AG09309 (cell line): Measurements from ENCODE around the gene NWD2.

Experiments used
- DNase-seq: peaks from one replicate; pipeline ENCODE4 v3.0.0-alpha.2; 2010; ENCODE audit warnings: low read depth
- H3K4me3 ChIP-seq: 2 replicates; pipeline ENCODE4 v1.5.1; 2011; ENCODE audit warnings: mild to moderate bottlenecking, low read depth, low read length, moderate library complexity; ENCODE audit not compliant: control insufficient read depth
- TF ChIP-seq, protein P1 (sequence below): IDR thresholded peaks from 2 replicates; pipeline ENCODE4 v1.5.1; 2011; ENCODE audit warnings: mild to moderate bottlenecking, low read depth, low read length, inconsistent platforms; ENCODE audit not compliant: insufficient read depth, control insufficient read depth; ENCODE audit errors: missing control alignments

The NWD2 gene

DNA sequence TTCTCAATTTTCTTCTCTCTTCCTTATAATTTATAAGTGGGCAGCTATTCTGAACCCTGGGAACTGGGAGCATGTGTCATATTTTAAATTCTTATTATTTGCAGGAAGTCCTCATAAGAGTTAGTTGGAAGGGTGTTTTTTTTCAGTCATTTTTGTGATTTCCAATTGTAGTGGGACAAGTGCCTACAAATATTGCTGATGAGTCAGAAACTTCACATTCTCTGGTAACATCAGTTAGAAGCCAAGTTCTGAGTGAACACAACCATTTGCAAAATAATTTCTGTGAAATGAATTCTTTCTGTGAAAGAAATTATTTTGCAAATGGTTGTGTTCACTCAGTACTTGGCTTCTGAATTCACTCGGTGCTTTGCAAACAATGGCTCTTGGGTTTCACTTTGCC is 20.8 kb upstream of the NWD2 start:
- no peak for DNase-seq
- no peak overlapping the region for H3K4me3 ChIP-seq
- TF ChIP-seq, protein P1, sequence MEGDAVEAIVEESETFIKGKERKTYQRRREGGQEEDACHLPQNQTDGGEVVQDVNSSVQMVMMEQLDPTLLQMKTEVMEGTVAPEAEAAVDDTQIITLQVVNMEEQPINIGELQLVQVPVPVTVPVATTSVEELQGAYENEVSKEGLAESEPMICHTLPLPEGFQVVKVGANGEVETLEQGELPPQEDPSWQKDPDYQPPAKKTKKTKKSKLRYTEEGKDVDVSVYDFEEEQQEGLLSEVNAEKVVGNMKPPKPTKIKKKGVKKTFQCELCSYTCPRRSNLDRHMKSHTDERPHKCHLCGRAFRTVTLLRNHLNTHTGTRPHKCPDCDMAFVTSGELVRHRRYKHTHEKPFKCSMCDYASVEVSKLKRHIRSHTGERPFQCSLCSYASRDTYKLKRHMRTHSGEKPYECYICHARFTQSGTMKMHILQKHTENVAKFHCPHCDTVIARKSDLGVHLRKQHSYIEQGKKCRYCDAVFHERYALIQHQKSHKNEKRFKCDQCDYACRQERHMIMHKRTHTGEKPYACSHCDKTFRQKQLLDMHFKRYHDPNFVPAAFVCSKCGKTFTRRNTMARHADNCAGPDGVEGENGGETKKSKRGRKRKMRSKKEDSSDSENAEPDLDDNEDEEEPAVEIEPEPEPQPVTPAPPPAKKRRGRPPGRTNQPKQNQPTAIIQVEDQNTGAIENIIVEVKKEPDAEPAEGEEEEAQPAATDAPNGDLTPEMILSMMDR: no peak

DNA sequence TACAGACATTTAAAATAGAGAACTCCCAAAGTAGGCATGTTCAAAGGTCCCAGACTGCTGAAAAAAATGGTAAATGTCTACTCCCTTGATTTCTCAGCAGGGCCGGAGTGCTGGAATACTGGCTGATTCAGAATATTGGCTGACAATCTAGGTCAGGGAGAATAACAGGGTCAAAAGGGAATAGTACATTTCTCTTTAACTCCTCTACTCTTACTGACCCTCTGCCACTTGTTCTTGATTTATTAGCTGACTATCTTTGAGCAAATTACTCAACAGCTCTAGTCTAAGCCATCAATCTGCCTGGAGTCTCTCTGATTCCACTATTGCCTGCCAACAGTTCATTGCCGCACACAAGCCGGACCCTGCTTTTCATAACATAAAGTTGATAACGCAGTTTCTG is 19.7 kb upstream of the NWD2 start:
- DNase-seq: no peak
- H3K4me3 ChIP-seq: no peak overlapping the region
- TF ChIP-seq, protein P1: no peak

DNA sequence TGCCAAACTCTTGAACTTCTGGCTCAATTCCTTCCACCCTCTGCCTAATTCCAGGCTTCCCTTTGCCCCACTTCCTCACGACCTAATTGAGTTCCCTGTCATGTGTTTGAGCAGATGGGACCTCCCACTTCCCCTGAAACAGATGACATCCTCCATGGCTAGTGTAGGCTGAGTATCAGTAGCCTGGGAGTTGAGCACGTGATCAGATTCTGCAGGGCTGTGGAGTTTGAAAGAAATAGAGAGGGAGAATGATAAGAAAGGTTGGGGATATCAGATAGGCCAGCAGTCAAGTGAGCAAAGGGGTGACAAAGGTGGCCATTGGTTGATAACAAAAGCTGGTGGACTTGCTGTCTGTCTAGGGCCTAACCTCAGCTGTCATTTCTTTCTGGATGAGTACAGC is 18.8 kb upstream of the NWD2 start:
- TF ChIP-seq, protein P1: no peak
- DNase-seq: no peak
- H3K4me3 ChIP-seq: no peak overlapping the region

DNA sequence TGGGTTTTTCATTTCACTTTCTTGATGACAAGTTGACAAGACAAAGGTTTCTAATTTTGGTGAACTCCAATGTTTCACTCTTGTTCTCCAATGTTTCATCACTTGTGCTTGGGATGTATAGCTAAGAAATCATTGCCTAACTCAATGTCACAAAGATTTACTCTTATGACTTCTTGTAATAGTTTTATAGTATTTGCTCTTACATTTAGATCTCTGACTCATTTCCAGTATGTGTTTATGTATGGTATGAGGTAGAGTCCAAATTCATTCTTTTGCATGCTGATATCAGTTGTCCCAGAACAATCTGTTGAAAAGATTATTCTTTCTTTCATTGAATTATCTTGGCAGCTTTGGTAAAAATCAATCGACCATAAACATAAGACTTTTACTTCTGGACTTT is 12.2 kb upstream of the NWD2 start:
- TF ChIP-seq, protein P1: no peak
- no peak overlapping the region for H3K4me3 ChIP-seq
- no peak for DNase-seq

DNA sequence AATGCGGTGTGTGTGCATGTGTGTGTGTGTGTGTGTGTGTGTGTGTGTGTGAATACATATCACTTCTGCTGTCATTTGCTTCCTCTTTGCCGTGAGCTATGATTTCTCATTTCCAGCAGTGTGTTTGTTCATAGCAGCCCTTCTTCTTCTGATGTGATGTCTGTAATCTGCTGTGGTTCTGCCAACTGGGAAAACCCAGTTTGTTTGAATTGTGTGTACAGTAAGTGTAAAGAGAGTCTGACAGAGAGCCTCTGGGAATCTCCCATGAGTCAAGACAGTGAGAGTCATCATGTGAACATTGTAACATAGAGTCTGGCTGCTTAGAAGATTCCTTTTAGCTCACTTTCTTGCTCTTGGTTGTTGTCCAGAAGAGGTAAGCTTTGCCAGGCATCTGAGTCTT is 8.4 kb upstream of the NWD2 start:
- TF ChIP-seq, protein P1: no peak
- no peak for DNase-seq
- no peak overlapping the region for H3K4me3 ChIP-seq

DNA sequence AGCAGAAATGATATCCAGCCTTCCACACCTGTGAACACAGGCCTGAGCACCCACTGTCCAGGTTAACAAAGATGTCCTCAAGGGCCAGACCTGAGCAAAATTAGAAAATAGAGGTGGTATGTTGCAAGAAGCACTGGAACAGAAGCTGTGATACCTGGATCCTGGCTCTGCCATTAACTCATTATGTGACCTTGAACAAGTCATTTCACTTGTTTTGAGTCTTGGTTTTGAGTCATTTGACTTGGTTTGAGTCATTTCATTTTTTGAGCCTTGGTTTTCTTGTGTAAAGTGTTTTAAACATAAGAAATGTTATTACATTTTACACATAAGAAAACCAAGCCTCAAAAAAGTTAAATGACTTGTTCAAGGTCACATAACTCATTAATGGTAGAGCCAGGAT is 2.9 kb upstream of the NWD2 start:
- TF ChIP-seq, protein P1: no peak
- H3K4me3 ChIP-seq: no peak overlapping the region
- no peak for DNase-seq

DNA sequence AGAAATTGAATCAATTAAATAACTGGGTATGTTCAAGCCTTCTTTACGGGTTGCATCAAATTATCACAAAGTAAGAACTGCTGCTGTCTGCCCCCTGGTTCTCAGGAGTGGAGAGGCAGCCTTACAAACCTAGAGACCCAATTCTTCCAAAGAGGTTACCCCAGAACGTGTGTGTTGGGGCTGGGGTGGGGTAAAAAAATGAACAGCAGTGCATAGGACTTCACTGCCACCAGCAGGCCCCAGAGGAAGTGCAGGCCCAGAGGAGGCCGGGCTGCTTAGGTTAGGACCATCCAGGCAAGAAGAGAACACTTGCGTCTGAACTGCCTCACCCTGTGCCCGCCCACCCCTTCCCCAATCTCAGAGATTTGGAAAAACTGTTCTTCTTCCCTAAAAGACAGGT is 1.5 kb upstream of the NWD2 start:
- H3K4me3 ChIP-seq: no peak overlapping the region
- DNase-seq: no peak
- TF ChIP-seq, protein P1: no peak
